Liver (tissue), 2 donors: ENCODE measurements around the gene EML6.

Source experiments
- TF ChIP-seq, protein P1 (sequence below): fragments of 150-350 bp; IDR thresholded peaks from 2 replicates; pipeline ENCODE4 v1.5.1; 2017; ENCODE audit warnings: improper control_type of control experiment, low read depth, low read length; ENCODE audit not compliant: missing input control
- TF ChIP-seq, protein P2 (sequence below): IDR thresholded peaks from 2 replicates; pipeline ENCODE4 v1.6.1; 2016; ENCODE audit warnings: antibody characterized with exemption
- donor health status: healthy.

- TF ChIP-seq, protein P1, sequence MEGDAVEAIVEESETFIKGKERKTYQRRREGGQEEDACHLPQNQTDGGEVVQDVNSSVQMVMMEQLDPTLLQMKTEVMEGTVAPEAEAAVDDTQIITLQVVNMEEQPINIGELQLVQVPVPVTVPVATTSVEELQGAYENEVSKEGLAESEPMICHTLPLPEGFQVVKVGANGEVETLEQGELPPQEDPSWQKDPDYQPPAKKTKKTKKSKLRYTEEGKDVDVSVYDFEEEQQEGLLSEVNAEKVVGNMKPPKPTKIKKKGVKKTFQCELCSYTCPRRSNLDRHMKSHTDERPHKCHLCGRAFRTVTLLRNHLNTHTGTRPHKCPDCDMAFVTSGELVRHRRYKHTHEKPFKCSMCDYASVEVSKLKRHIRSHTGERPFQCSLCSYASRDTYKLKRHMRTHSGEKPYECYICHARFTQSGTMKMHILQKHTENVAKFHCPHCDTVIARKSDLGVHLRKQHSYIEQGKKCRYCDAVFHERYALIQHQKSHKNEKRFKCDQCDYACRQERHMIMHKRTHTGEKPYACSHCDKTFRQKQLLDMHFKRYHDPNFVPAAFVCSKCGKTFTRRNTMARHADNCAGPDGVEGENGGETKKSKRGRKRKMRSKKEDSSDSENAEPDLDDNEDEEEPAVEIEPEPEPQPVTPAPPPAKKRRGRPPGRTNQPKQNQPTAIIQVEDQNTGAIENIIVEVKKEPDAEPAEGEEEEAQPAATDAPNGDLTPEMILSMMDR, result no peak
- TF ChIP-seq, protein P2, sequence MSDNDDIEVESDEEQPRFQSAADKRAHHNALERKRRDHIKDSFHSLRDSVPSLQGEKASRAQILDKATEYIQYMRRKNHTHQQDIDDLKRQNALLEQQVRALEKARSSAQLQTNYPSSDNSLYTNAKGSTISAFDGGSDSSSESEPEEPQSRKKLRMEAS, result no peak
These were observed 83.5 kb downstream of the EML6 start for GRCh38 chr2:54806975-54807374.
